Measurements from ENCODE around the gene CLEC14A. TPM values are rescaled to one million over a fixed set of nuclear protein-coding genes. Genes with fewer than 3 reads are reported as not detected.

Gene CLEC14A
- total RNA-seq, 3 donors from 2014 or later (not counting 1 experiment from before 2014, with no cell fraction given) = not detected

- no peak overlapping the region for H3K4me3 ChIP-seq (ENCODE audit: low read length)
- no peak for TF ChIP-seq CTCF (IDR thresholded peaks at IDR 0.05)
- no peaks in the 10 kb centered on the region for H3K27me3 ChIP-seq (ENCODE audit: control insufficient read depth, insufficient read depth, low read length)
- H3K27me3 Mint-ChIP-seq (ENCODE audit: low read depth in 2 of 2) = peaks cover 7 to 31% of the 10 kb centered on the region in 2 donors
- no peaks in the 10 kb centered on the region for H3K9me3 ChIP-seq (ENCODE audit: control insufficient read depth, insufficient read depth, low read length)
- WGBS (ENCODE audit: insufficient coverage) = 90% methylated on average over 3 of the region's 3 CpGs
- no peak overlapping the region for H3K4me3 Mint-ChIP-seq
- intact Hi-C loops (cut with micrococcal nuclease) = no loop called here
- H3K36me3 ChIP-seq (ENCODE audit: control insufficient read depth, insufficient read depth, low read length) = no peaks in the 10 kb centered on the region
- no peak overlapping the region for H3K27ac ChIP-seq (ENCODE audit: low read length)
- H3K36me3 Mint-ChIP-seq = no peaks in the 10 kb centered on the region
- no peak overlapping the region for H3K27ac Mint-ChIP-seq
- no peaks in the 10 kb centered on the region for H3K4me1 ChIP-seq (ENCODE audit: control insufficient read depth, insufficient read depth, low read length)
- H3K4me1 Mint-ChIP-seq = no peaks in the 10 kb centered on the region
- H3K9me3 Mint-ChIP-seq = no peaks in the 10 kb centered on the region
- DNase-seq (no peak), ATAC-seq (no peak)
These were observed 34.8 kb downstream of the CLEC14A start for GRCh38 chr14:38221077-38221476.

DNA sequence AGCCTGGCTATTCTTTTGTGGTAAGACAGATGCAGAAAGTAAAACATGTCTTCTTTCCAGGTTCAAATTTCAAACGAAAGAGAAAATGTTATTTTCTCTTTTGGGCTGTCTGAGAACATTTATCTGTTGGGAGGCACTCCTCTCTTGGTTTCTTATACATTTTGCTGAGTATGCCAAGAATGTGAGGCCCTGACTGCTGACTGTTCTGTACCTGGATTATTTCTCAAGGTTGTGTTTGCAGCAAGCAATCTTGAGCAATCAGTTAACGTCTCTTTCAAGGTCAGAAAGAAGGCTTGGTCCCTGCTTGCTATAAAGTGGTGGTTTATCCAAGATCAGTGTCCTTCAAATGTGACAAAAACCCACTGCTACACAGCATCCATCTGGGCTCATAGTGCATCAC, 38.3 kb downstream of the CLEC14A start:
- Mint-ChIP-seq H3K27ac (no peak overlapping the region), H3K4me3 (no peak overlapping the region), H3K4me1 (no peaks in the 10 kb centered on the region), H3K27me3 (ENCODE audit: low read depth in 2 of 2) (peaks cover 18 to 43% of the 10 kb centered on the region in 2 donors), H3K36me3 (no peaks in the 10 kb centered on the region), H3K9me3 (no peaks in the 10 kb centered on the region)
- Histone ChIP-seq H3K27ac (ENCODE audit: low read length) (no peak overlapping the region), H3K4me1 (ENCODE audit: control insufficient read depth, insufficient read depth, low read length) (no peaks in the 10 kb centered on the region), H3K9me3 (ENCODE audit: control insufficient read depth, insufficient read depth, low read length) (no peaks in the 10 kb centered on the region), H3K27me3 (ENCODE audit: control insufficient read depth, insufficient read depth, low read length) (peaks cover 5% of the 10 kb centered on the region), H3K4me3 (ENCODE audit: low read length) (no peak overlapping the region), H3K36me3 (ENCODE audit: control insufficient read depth, insufficient read depth, low read length) (no peaks in the 10 kb centered on the region)
- DNase-seq = no peak
- ATAC-seq = no peak
- 70% methylated on average over 2 of the region's 2 CpGs for WGBS (ENCODE audit: insufficient coverage)
- no peak for TF ChIP-seq CTCF (IDR thresholded peaks at IDR 0.05)
- intact Hi-C loops (cut with micrococcal nuclease) = no loop called here

DNA sequence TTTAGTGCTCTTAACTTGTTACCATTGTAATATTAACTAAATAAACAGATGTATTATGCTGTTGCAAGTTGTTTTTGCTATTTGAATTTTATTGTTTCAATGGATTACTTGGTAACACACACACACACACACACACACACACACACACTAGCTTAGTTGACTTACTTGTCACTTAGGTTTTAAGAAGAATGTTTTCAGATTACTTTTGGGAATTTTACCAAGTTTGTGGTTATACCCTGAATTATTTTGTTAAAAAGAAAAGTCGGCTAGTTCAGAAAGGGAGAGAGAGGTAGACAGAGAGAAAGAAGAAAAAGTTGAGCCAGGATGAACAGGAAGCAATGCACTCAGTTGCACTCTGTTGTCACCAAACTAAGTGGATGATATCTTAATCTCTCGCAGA, 42.9 kb downstream of the CLEC14A start:
- H3K36me3 Mint-ChIP-seq = no peaks in the 10 kb centered on the region
- Histone ChIP-seq H3K4me3 (ENCODE audit: low read length) (no peak overlapping the region), H3K4me1 (ENCODE audit: control insufficient read depth, insufficient read depth, low read length) (peaks cover 3% of the 10 kb centered on the region), H3K27ac (ENCODE audit: low read length) (no peak overlapping the region), H3K9me3 (ENCODE audit: control insufficient read depth, insufficient read depth, low read length) (no peaks in the 10 kb centered on the region), H3K36me3 (ENCODE audit: control insufficient read depth, insufficient read depth, low read length) (no peaks in the 10 kb centered on the region), H3K27me3 (ENCODE audit: control insufficient read depth, insufficient read depth, low read length) (peaks cover 24% of the 10 kb centered on the region)
- no peak for DNase-seq
- H3K4me3 Mint-ChIP-seq = no peak overlapping the region
- H3K27me3 Mint-ChIP-seq (ENCODE audit: low read depth in 2 of 2) = peaks cover 50 to 81% of the 10 kb centered on the region in 2 donors
- ATAC-seq = no peak
- no peaks in the 10 kb centered on the region for H3K9me3 Mint-ChIP-seq
- peaks cover 0 to 10% of the 10 kb centered on the region in 2 donors for H3K4me1 Mint-ChIP-seq
- 81% methylated on average over 2 of the region's 2 CpGs for WGBS (ENCODE audit: insufficient coverage)
- intact Hi-C loops (cut with micrococcal nuclease) = no loop called here
- no peak overlapping the region for H3K27ac Mint-ChIP-seq
- no peak for TF ChIP-seq CTCF (IDR thresholded peaks at IDR 0.05)

DNA sequence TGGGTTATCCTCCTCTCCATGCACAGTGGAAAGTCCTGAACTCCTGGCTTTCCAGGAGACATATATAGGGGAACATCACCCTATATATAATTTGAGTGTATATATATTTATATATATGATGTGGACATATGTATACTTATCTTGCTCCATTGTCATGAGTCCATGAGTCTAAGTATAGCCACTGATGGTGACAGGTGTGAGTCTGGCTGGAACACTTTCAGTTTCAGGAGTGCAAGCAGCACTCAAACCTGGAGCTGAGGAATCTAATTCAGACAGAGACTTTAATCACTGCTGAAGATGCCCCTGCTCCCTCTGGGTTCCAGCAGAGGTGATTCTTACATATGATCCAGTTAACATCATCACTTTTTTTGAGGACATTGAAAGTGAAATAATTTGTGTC, 43.8 kb downstream of the CLEC14A start:
- no peak overlapping the region for H3K27ac ChIP-seq (ENCODE audit: low read length)
- ATAC-seq (no peak), DNase-seq (no peak)
- no peak overlapping the region for H3K4me3 ChIP-seq (ENCODE audit: low read length)
- no peaks in the 10 kb centered on the region for H3K36me3 ChIP-seq (ENCODE audit: control insufficient read depth, insufficient read depth, low read length)
- Mint-ChIP-seq H3K4me1 (peaks cover 0 to 10% of the 10 kb centered on the region in 2 donors), H3K27me3 (ENCODE audit: low read depth in 2 of 2) (peaks cover 55 to 81% of the 10 kb centered on the region in 2 donors), H3K9me3 (no peaks in the 10 kb centered on the region), H3K4me3 (no peak overlapping the region), H3K36me3 (no peaks in the 10 kb centered on the region), H3K27ac (no peak overlapping the region)
- peaks cover 3% of the 10 kb centered on the region for H3K4me1 ChIP-seq (ENCODE audit: control insufficient read depth, insufficient read depth, low read length)
- no peaks in the 10 kb centered on the region for H3K9me3 ChIP-seq (ENCODE audit: control insufficient read depth, insufficient read depth, low read length)
- peaks cover 28% of the 10 kb centered on the region for H3K27me3 ChIP-seq (ENCODE audit: control insufficient read depth, insufficient read depth, low read length)
- no peak for TF ChIP-seq CTCF (IDR thresholded peaks at IDR 0.05)
- intact Hi-C loops (cut with micrococcal nuclease) = no loop called here
